K562 (cell line): Measurements from ENCODE around the gene MLX. TPM values are rescaled to one million over a fixed set of nuclear protein-coding genes. Genes with fewer than 3 reads are reported as not detected.

Source experiments
- ARID2 ChIP-seq: fragments of 450-650 bp; IDR thresholded peaks from 2 replicates; pipeline ENCODE4 v1.6.1; 2017; ENCODE audit warnings: antibody characterized with exemption, mild to moderate bottlenecking
- BCL6 ChIP-seq: fragments of 250-450 bp; sonication (Bioruptor Pico); IDR thresholded peaks from 2 replicates; pipeline ENCODE4 v1.4.0; 2020
- CAMTA2 ChIP-seq: fragments of 250-450 bp; sonication (Bioruptor Pico); conservative IDR thresholded peaks from 2 replicates; pipeline ENCODE4 v1.5.1; 2022
- GABPB2 ChIP-seq: fragments of 250-450 bp; sonication (Bioruptor Pico); conservative IDR thresholded peaks from 2 replicates; pipeline ENCODE4 v1.5.1; 2021; ENCODE audit warnings: mild to moderate bottlenecking
- HIVEP1 ChIP-seq: fragments of 250-450 bp; sonication (Bioruptor Pico); IDR thresholded peaks from 2 replicates; pipeline ENCODE4 v1.4.0; 2020; ENCODE audit warnings: mild to moderate bottlenecking
- ILF3 ChIP-seq: fragments of 450-650 bp; IDR thresholded peaks from 2 replicates; pipeline ENCODE4 v1.6.1; 2018; ENCODE audit warnings: antibody characterized with exemption, mild to moderate bottlenecking, moderate library complexity, borderline replicate concordance
- NCOA1 ChIP-seq: fragments of 450-650 bp; IDR thresholded peaks from 2 replicates; pipeline ENCODE4 v1.6.1; 2016; ENCODE audit warnings: low read depth
- NCOA6 ChIP-seq: fragments of 450-650 bp; IDR thresholded peaks from 2 replicates; pipeline ENCODE4 v1.6.1; 2017; ENCODE audit warnings: mild to moderate bottlenecking
- NFYB ChIP-seq: IDR thresholded peaks from 2 replicates; pipeline ENCODE4 v1.6.1; 2011; ENCODE audit warnings: mild to moderate bottlenecking, moderate library complexity; ENCODE audit not compliant: insufficient read length; ENCODE audit errors: extremely low read depth
- PCBP1 ChIP-seq: fragments of 200-400 bp; formaldehyde crosslinking; IDR thresholded peaks from 2 replicates; pipeline ENCODE4 v1.6.1; 2018; ENCODE audit warnings: mild to moderate bottlenecking, low read depth, low read length; ENCODE audit not compliant: poor library complexity, severe bottlenecking
- RAD21 ChIP-seq, 2 experiments: fragments of 250-450 bp in 1 of 2; fragments of 450-650 bp in 1 of 2; sonication (Bioruptor Pico) in 1 of 2; formaldehyde crosslinking in 1 of 2; IDR thresholded peaks in 1 of 2; conservative IDR thresholded peaks in 1 of 2; 2 replicates each; pipeline versions ENCODE4 v1.4.0 to v1.8.0; 2020 to 2022; ENCODE audit warnings: mild to moderate bottlenecking in 2 of 2, moderate library complexity in 1 of 2
- SPI1 ChIP-seq: IDR thresholded peaks from 2 replicates; pipeline ENCODE4 v1.6.1; 2011; ENCODE audit warnings: low read depth, low read length, control low read depth, borderline replicate concordance
- SREBF2 ChIP-seq: sonication (generic); formaldehyde crosslinking; IDR thresholded peaks from 2 replicates; pipeline ENCODE4 v1.4.0; 2020; ENCODE audit warnings: mild to moderate bottlenecking, missing genetic modification reagents
- STAT5B ChIP-seq: fragments of 250-450 bp; sonication (Bioruptor Pico); IDR thresholded peaks from 2 replicates; pipeline ENCODE4 v1.8.0; 2021; ENCODE audit warnings: mild to moderate bottlenecking, inconsistent platforms
- TCF7 ChIP-seq: sonication (generic); IDR thresholded peaks from 2 replicates; pipeline ENCODE4 v1.6.1; 2016; ENCODE audit warnings: antibody characterized with exemption, borderline replicate concordance
- ZEB2 ChIP-seq: fragments of 450-650 bp; IDR thresholded peaks from 2 replicates; pipeline ENCODE4 v1.6.1; 2016
- ZNF197 ChIP-seq: fragments of 200-800 bp; sonication (Bioruptor generic); IDR thresholded peaks from 2 replicates; pipeline ENCODE4 v1.6.1; 2016; ENCODE audit warnings: low read depth, missing genetic modification characterization, missing compliant biosample characterization
- ZNF232 ChIP-seq: sonication (generic); formaldehyde crosslinking; IDR thresholded peaks from 2 replicates; pipeline ENCODE4 v1.8.0; 2022; ENCODE audit warnings: mild to moderate bottlenecking, missing genetic modification reagents
- polyA plus RNA-seq, 8 experiments: library from polyadenylated mRNA; depleted of rRNA in 4 of 8; stranded (reverse) in 5 of 8; unstranded in 3 of 8; fragments of >200 nt; fragmentation: Nextera tagmentation in 2 of 8; fragmentation: Illumina TruSeq in 1 of 8; extraction: Ambion mirVana in 2 of 8; extraction: Trizol in 1 of 8; gene quantifications; 2 replicates each; pipeline versions ENCODE4 v1.2.1 to v1.2.3, GENCODE V29; 2011 to 2014; ENCODE audit warnings: inconsistent platforms in 1 of 8, missing spikeins in 1 of 8
- total RNA-seq, 7 experiments: library from RNA; depleted of rRNA in 6 of 7; stranded (reverse); fragments of >200 nt in 6 of 7; fragmentation: Illumina TruSeq in 2 of 7; extraction: Trizol in 2 of 7; gene quantifications; 2 replicates each; pipeline versions ENCODE4 v1.2.1 to v1.2.3, GENCODE V29; 2011 to 2021; ENCODE audit warnings: low replicate concordance in 1 of 7
- TF ChIP-seq, protein P1 (sequence below): sonication (generic); formaldehyde crosslinking; IDR thresholded peaks from 2 replicates; pipeline ENCODE4 v1.8.1; 2023; ENCODE audit warnings: mild to moderate bottlenecking, missing genetic modification reagents
- TF ChIP-seq, protein P2 (sequence below): fragments of 250-450 bp; sonication (Bioruptor Pico); IDR thresholded peaks from 2 replicates; pipeline ENCODE4 v1.4.0; 2020; ENCODE audit warnings: mild to moderate bottlenecking, moderate library complexity
- TF ChIP-seq, protein P3 (sequence below): fragments of 450-650 bp; formaldehyde crosslinking; IDR thresholded peaks from 2 replicates; pipeline ENCODE4 v1.4.0; 2020; ENCODE audit warnings: mild to moderate bottlenecking
- TF ChIP-seq, protein P4 (sequence below), 2 experiments: fragments of 450-650 bp; IDR thresholded peaks; 2 replicates each; pipeline ENCODE4 v1.6.1; 2016

The MLX gene
- total and polyA plus RNA-seq, 9 of the 15 experiments (the other 6 are each of a cell fraction or from before 2014, with no cell fraction given): 42.9 to 100 (median 58.9) TPM

DNA sequence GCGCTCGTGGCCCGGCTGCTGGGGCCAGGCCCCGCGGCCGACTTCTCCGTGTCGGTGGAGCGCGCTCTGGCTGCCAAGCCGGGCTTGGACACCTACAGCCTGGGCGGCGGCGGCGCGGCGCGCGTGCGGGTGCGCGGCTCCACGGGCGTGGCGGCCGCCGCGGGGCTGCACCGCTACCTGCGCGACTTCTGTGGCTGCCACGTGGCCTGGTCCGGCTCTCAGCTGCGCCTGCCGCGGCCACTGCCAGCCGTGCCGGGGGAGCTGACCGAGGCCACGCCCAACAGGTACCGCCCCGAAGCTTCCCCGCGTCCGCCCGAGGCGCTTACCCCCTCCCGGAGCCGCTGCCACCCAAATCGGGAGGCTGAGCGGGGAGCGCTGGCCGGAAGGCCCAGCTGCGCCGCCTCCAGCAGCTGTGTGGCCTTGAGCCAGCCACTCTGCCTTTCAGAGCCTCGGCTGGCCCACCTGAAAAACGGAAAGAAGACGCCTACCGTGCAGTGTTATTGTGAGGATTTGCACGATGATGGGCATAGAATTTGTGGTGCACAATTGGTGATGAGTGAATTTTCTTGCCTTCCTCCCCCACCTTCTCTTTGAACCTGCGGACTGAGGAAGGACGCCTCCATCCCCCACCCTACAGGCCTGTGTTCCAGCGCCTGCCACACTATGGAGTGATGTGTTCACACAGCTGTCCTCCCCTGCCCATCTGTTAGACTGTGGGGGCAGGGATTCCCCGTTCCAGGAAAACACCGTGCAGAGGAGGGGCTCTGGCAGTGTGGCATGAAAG lies 30.3 kb upstream of the MLX start (continued):
- TF ChIP-seq ARID2 (no peak), TCF7 (no peak), ZNF232 (CRISPR knock-in tag) (no peak), BCL6 (CRISPR knock-in tag) (no peak), HIVEP1 (CRISPR knock-in tag) (0 out of 2 replicates have a peak, but pooled peaks have one; percentile 8), ZNF197 (no peak), SPI1 (no peak), GABPB2 (CRISPR knock-in tag) (no peak), NFYB (no peak), ILF3 (no peak), NCOA6 (no peak), CAMTA2 (no peak), NCOA1 (no peak), STAT5B (CRISPR knock-in tag) (no peak), SREBF2 (CRISPR knock-in tag) (no peak), RAD21 (CRISPR knock-in tag; conservative IDR thresholded peaks at IDR 0.05 in 1 of 2, IDR thresholded peaks at IDR 0.05 in 1 of 2) (no peak), ZEB2 (no peak), PCBP1 (no peak)
- TF ChIP-seq, protein P1, sequence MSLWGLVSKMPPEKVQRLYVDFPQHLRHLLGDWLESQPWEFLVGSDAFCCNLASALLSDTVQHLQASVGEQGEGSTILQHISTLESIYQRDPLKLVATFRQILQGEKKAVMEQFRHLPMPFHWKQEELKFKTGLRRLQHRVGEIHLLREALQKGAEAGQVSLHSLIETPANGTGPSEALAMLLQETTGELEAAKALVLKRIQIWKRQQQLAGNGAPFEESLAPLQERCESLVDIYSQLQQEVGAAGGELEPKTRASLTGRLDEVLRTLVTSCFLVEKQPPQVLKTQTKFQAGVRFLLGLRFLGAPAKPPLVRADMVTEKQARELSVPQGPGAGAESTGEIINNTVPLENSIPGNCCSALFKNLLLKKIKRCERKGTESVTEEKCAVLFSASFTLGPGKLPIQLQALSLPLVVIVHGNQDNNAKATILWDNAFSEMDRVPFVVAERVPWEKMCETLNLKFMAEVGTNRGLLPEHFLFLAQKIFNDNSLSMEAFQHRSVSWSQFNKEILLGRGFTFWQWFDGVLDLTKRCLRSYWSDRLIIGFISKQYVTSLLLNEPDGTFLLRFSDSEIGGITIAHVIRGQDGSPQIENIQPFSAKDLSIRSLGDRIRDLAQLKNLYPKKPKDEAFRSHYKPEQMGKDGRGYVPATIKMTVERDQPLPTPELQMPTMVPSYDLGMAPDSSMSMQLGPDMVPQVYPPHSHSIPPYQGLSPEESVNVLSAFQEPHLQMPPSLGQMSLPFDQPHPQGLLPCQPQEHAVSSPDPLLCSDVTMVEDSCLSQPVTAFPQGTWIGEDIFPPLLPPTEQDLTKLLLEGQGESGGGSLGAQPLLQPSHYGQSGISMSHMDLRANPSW (CRISPR knock-in tag): 0 out of 2 replicates have a peak, but pooled peaks have one; percentile 17
- TF ChIP-seq, protein P2, sequence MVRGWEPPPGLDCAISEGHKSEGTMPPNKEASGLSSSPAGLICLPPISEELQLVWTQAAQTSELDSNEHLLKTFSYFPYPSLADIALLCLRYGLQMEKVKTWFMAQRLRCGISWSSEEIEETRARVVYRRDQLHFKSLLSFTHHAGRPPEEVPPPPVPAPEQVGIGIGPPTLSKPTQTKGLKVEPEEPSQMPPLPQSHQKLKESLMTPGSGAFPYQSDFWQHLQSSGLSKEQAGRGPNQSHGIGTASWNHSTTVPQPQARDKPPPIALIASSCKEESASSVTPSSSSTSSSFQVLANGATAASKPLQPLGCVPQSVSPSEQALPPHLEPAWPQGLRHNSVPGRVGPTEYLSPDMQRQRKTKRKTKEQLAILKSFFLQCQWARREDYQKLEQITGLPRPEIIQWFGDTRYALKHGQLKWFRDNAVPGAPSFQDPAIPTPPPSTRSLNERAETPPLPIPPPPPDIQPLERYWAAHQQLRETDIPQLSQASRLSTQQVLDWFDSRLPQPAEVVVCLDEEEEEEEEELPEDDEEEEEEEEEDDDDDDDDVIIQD (CRISPR knock-in tag): no peak
- TF ChIP-seq, protein P3, sequence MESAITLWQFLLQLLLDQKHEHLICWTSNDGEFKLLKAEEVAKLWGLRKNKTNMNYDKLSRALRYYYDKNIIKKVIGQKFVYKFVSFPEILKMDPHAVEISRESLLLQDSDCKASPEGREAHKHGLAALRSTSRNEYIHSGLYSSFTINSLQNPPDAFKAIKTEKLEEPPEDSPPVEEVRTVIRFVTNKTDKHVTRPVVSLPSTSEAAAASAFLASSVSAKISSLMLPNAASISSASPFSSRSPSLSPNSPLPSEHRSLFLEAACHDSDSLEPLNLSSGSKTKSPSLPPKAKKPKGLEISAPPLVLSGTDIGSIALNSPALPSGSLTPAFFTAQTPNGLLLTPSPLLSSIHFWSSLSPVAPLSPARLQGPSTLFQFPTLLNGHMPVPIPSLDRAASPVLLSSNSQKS (CRISPR knock-in tag): no peak
- TF ChIP-seq, protein P4, sequence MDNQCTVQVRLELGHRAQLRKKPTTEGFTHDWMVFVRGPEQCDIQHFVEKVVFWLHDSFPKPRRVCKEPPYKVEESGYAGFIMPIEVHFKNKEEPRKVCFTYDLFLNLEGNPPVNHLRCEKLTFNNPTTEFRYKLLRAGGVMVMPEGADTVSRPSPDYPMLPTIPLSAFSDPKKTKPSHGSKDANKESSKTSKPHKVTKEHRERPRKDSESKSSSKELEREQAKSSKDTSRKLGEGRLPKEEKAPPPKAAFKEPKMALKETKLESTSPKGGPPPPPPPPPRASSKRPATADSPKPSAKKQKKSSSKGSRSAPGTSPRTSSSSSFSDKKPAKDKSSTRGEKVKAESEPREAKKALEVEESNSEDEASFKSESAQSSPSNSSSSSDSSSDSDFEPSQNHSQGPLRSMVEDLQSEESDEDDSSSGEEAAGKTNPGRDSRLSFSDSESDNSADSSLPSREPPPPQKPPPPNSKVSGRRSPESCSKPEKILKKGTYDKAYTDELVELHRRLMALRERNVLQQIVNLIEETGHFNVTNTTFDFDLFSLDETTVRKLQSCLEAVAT (IDR thresholded peaks at IDR 0.05): no peak
